Adrenal gland (tissue), 12 donors: ENCODE data around the gene ETNPPL. TPM values are rescaled to one million over a fixed set of nuclear protein-coding genes. Genes with fewer than 3 reads are reported as not detected.

ENCODE experiments used
- DNase-seq, 7 donors: peaks; one replicate each; pipeline ENCODE4 v3.0.0-alpha.2; 2019 to 2020
- H3K27ac ChIP-seq, 5 donors: fragments of 200-600 bp; sonication (generic) in 4 of 5; 1 replicate in 3 of 5; 2 replicates in 2 of 5; pipeline versions ENCODE4 v1.5.1 to v1.8.0; 2016 to 2020; ENCODE audit warnings: mild to moderate bottlenecking in 1 of 5
- H3K27me3 ChIP-seq: fragments of 200-600 bp; 2 replicates; pipeline ENCODE4 v1.8.0; 2021
- H3K36me3 ChIP-seq, 2 donors: fragments of 200-600 bp; replicated peaks in 1 of 2; 1 replicate in 1 of 2; 2 replicates in 1 of 2; pipeline versions ENCODE4 v1.5.1 to v1.8.0; 2018 to 2022
- H3K4me1 ChIP-seq, 2 donors: fragments of 200-600 bp; replicated peaks in 1 of 2; 1 replicate in 1 of 2; 2 replicates in 1 of 2; pipeline versions ENCODE4 v1.5.1 to v1.8.0; 2018 to 2021
- H3K4me3 ChIP-seq, 4 donors: fragments of 200-600 bp; sonication (generic) in 3 of 4; one replicate each; pipeline ENCODE4 v1.5.1; 2016 to 2018
- H3K9me3 ChIP-seq, 3 donors: fragments of 200-600 bp; sonication (generic) in 1 of 3; replicated peaks in 1 of 3; 1 replicate in 2 of 3; 2 replicates in 1 of 3; pipeline versions ENCODE4 v1.5.1 to v1.8.0; 2016 to 2021
- CTCF ChIP-seq, 6 experiments: fragments of 450-650 bp in 4 of 6; fragments of 200-600 bp in 2 of 6; sonication (generic) in 1 of 6; IDR thresholded peaks; 1 replicate in 5 of 6; 2 replicates in 1 of 6; pipeline versions ENCODE4 v1.5.1 to v1.8.0; 2016 to 2021; ENCODE audit warnings: antibody characterized with exemption in 6 of 6, mild to moderate bottlenecking in 2 of 6, moderate library complexity in 1 of 6
- POLR2A ChIP-seq, 2 donors: fragments of 450-650 bp; IDR thresholded peaks; one replicate each; pipeline ENCODE4 v1.6.1; 2017; ENCODE audit warnings: antibody characterized with exemption in 2 of 2, mild to moderate bottlenecking in 2 of 2, moderate library complexity in 1 of 2
- WGBS, 4 donors: extraction: QIAGEN DNeasy Blood & Tissue Kit in 2 of 4; methylation state at CpG; one replicate each; pipeline versions ENCODE4 v1.1.5 to v1.1.7; 2013 to 2017; 5-methylcytosine and 5-hydroxymethylcytosine counted together
- intact Hi-C, 2 donors: fragments of 100-400 bp; cut with DNase I; formaldehyde crosslinking; loops; one replicate each; pipeline versions ENCODE4 v1.14.1 to v1.15.0; 2022 to 2023
- polyA plus RNA-seq, 3 donors: library from polyadenylated mRNA; stranded (reverse); fragments of 200-250 nt in 2 of 3; fragments of 350-450 nt in 1 of 3; fragmentation: Illumina TruSeq in 1 of 3; extraction: RNeasy Lipid Tissue Mini Kit (QIAGEN cat#74804) in 1 of 3; gene quantifications; one replicate each; pipeline ENCODE4 v1.2.3, GENCODE V29; 2013 to 2014
- total RNA-seq, 9 donors: library from RNA; depleted of rRNA in 4 of 9; stranded (reverse); fragments of >200 nt in 4 of 9; fragments of 120-200 nt in 1 of 9; fragmentation: NEBNext Ultra II Directional in 1 of 9; extraction: Animal tissue kit (Norgen Biotek cat#: 25700) in 1 of 9; gene quantifications; one replicate each; pipeline versions ENCODE4 v1.1.0 to v1.2.4, GENCODE V29; 2013 to 2023
- donor health status: healthy with polysubstance abuse.
- donor health status: Bipolar disorder and iron deficiency.
- donor health status: DM: yes; HTN: yes; CAD: no.
- donor health status: DM: no; HTN: no; CAD: no.
- donor health status: DM: no; HTN: no; CAD: no.
- donor health status: DM: yes; HTN: yes; CAD: no.

The ETNPPL gene
- total and polyA plus RNA-seq, 12 donors = 0.56 to 41.8 (median 2.6) TPM

GRCh38 chr4:108696160-108696559 is 66.7 kb downstream of the ETNPPL start:
- Histone ChIP-seq H3K36me3 (no peaks in the 10 kb centered on the region), H3K4me3 (no peak overlapping the region), H3K9me3 (no peaks in the 10 kb centered on the region), H3K4me1 (no peaks in the 10 kb centered on the region), H3K27me3 (no peaks in the 10 kb centered on the region), H3K27ac (no peak overlapping the region)
- intact Hi-C loops = no loop called here
- no peak for TF ChIP-seq POLR2A (IDR thresholded peaks at IDR 0.05)
- TF ChIP-seq CTCF (IDR thresholded peaks at IDR 0.05) = no peak
- DNase-seq = no peak
- 78 to 87% (median 83%) methylated on average over 3 of the region's 3 CpGs for WGBS, 4 donors

DNA sequence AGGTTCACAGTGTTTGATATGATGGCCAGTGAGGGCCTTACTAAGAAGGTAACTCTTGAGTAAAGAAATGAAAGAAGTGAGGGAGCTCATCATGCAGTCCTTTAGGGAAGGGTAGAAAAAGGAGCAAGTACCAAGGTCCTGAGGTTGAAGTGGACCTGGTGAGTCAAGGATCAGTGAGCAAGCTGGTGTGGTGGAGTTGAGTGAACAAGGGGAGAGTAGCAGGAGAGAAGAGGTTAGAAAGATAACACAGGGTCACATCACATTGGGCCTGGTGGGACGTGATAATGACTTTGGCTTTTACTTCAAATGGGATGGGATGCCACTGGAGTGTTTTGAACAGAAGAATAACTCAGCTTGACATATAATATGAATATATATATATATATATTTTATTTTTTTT is 67.8 kb downstream of the ETNPPL start:
- no peak overlapping the region for H3K4me3 ChIP-seq
- no peak for DNase-seq

GRCh38 chr4:108694423-108694822 is 68.4 kb downstream of the ETNPPL start:
- Histone ChIP-seq H3K4me3 (no peak overlapping the region), H3K4me1 (no peaks in the 10 kb centered on the region), H3K27me3 (no peaks in the 10 kb centered on the region), H3K27ac (no peak overlapping the region), H3K36me3 (no peaks in the 10 kb centered on the region), H3K9me3 (no peaks in the 10 kb centered on the region)
- TF ChIP-seq CTCF (IDR thresholded peaks at IDR 0.05) (no peak), POLR2A (IDR thresholded peaks at IDR 0.05) (no peak)
- no peak for DNase-seq
- intact Hi-C loops = no loop called here
- WGBS, 4 donors = 70 to 79% (median 78%) methylated on average over 3 of the region's 3 CpGs

More for the DNA sequence above, 67.8 kb downstream of the ETNPPL start:
- Histone ChIP-seq H3K36me3 (no peaks in the 10 kb centered on the region), H3K27ac (no peak overlapping the region), H3K4me1 (no peaks in the 10 kb centered on the region), H3K9me3 (no peaks in the 10 kb centered on the region), H3K27me3 (no peaks in the 10 kb centered on the region)
- intact Hi-C loops = no loop called here
- WGBS, 4 donors = 83 to 91% (median 89%) methylated on average over 1 of the region's 1 CpG
- TF ChIP-seq CTCF (IDR thresholded peaks at IDR 0.05) (no peak), POLR2A (IDR thresholded peaks at IDR 0.05) (no peak)

DNA sequence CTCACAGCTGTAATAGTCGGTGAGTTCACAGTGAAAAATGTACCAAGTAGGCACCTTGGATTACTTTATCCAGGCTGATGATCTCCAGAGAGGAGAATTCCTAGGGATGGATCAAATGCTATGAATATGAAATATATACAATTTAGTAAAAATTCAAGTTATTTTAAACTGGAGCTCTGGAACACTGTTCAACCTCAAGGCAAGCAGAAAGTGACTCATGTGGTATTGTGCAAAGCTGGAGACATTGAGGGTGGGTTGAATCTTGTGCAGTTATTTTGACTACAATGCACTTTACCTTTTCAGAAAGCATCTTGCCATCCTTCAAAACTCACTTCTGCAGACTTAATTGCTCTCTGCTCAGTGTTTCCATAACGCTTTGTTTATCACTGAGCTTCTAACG is 69.0 kb downstream of the ETNPPL start:
- H3K27me3 ChIP-seq = no peaks in the 10 kb centered on the region
- H3K27ac ChIP-seq = no peak overlapping the region
- no peak for DNase-seq
- no peaks in the 10 kb centered on the region for H3K4me1 ChIP-seq
- intact Hi-C loops = no loop called here
- no peak overlapping the region for H3K4me3 ChIP-seq
- TF ChIP-seq CTCF (IDR thresholded peaks at IDR 0.05) (no peak), POLR2A (IDR thresholded peaks at IDR 0.05) (no peak)
- H3K36me3 ChIP-seq = no peaks in the 10 kb centered on the region
- no peaks in the 10 kb centered on the region for H3K9me3 ChIP-seq
- WGBS, 4 donors = 83 to 96% (median 90%) methylated on average over 3 of the region's 3 CpGs
